Measurements from ENCODE around the gene C1QL2. TPM values are rescaled to one million over a fixed set of nuclear protein-coding genes. Genes with fewer than 3 reads are reported as not detected.

C1QL2 gene
- total RNA-seq (2021; ENCODE audit: unreplicated experiment): not detected
- not detected in 2 replicates for polyA plus RNA-seq (2012)
- not detected for Bru-seq, nascent RNA
- BruChase-seq, experiment 1, labeled RNA remaining after a 6-hour chase: not detected
- BruChase-seq, experiment 2, labeled RNA remaining after a 2-hour chase: not detected
- long read RNA-seq: 0 reads

GRCh38 chr2:119158563-119159347 lies at the start of gene C1QL2:
C1QL2 (minus strand) TSS chr2:119158751; CDS start chr2:119158269, 482 bp downstream.
- no peak within 1 kb of the TSS for H3K4me2 ChIP-seq (ENCODE audit: low read length)
- H3K4me1 ChIP-seq (ENCODE audit: control insufficient read depth in 1 of 2, insufficient read depth in 2 of 2, low read length in 2 of 2): no peaks in the 10 kb centered on the region
- intact Hi-C loops (cut with micrococcal nuclease): no loop called here
- no peaks in the 10 kb centered on the region for H3K79me2 ChIP-seq (ENCODE audit: insufficient read depth, low read length)
- no peak for ATAC-seq
- no peaks in the 10 kb centered on the region for H4K20me1 ChIP-seq (ENCODE audit: insufficient read depth)
- TF ChIP-seq EZH2phosphoT487 (IDR thresholded peaks at IDR 0.05; ENCODE audit: borderline replicate concordance) (no peak), RAD21 (IDR thresholded peaks at IDR 0.05; ENCODE audit: low read depth) (no peak), EGR1 (IDR thresholded peaks at IDR 0.05; ENCODE audit: low read depth) (no peak), CBX3 (IDR thresholded peaks at IDR 0.05; ENCODE audit: low read depth) (no peak), TCF7L2 (IDR thresholded peaks at IDR 0.05; ENCODE audit: borderline replicate concordance, extremely low read depth, insufficient read depth, insufficient read length) (no peak), JUND (IDR thresholded peaks at IDR 0.05) (no peak), ZNF274 (IDR thresholded peaks at IDR 0.05; ENCODE audit: low read depth, low read length) (no peak)
- CTCF ChIA-PET: no interaction called here
- BruUV-seq (replicated peaks): no TSS peak
- no peak within 1 kb of the TSS for H2AFZ ChIP-seq (ENCODE audit: low read depth, low read length, poor library complexity, severe bottlenecking)
- H3K27ac ChIP-seq (ENCODE audit: low read depth, low read length): no peak within 1 kb of the TSS
- H3K9me3 ChIP-seq (ENCODE audit: control insufficient read depth in 1 of 2, insufficient read depth in 1 of 2, low read depth in 1 of 2, low read length in 2 of 2): no peaks in the 10 kb centered on the region
- H3K9ac ChIP-seq (ENCODE audit: low read length): no peak within 1 kb of the TSS
- POLR2A ChIA-PET: no interaction called here
- H3K4me3 ChIP-seq (replicated peaks in 1 of 2; ENCODE audit: low read depth in 1 of 2, low read length in 2 of 2): no peak within 1 kb of the TSS
- RAD21 ChIA-PET (ENCODE audit: low non-redundant PET in 1 of 2, low total read pairs in 2 of 2, uncharacterized antibody in 2 of 2, unreplicated experiment in 2 of 2): no interaction called here
- no peak for DNase-seq (ENCODE audit: low read depth, low spot score)
- H3K36me3 ChIP-seq (ENCODE audit: control insufficient read depth in 1 of 2, insufficient read depth in 2 of 2, low read length in 2 of 2): no peaks in the 10 kb centered on the region
- H3K9me2 ChIP-seq (ENCODE audit: insufficient read depth): no peaks in the 10 kb centered on the region
- H3K27me3 ChIP-seq (ENCODE audit: insufficient read depth, low read length): peaks cover 24% of the 10 kb centered on the region

GRCh38 chr2:119207447-119207846 lies 48.9 kb upstream of the C1QL2 start:
- POLR2A ChIA-PET: no interaction called here
- H3K4me1 ChIP-seq (ENCODE audit: control insufficient read depth in 1 of 2, insufficient read depth in 2 of 2, low read length in 2 of 2): peaks cover 12% of the 10 kb centered on the region in 2 experiments
- peaks cover 32% of the 10 kb centered on the region for H3K27me3 ChIP-seq (ENCODE audit: insufficient read depth, low read length)
- no peaks in the 10 kb centered on the region for H3K36me3 ChIP-seq (ENCODE audit: control insufficient read depth in 1 of 2, insufficient read depth in 2 of 2, low read length in 2 of 2)
- no peaks in the 10 kb centered on the region for H3K79me2 ChIP-seq (ENCODE audit: insufficient read depth, low read length)
- no peaks in the 10 kb centered on the region for H4K20me1 ChIP-seq (ENCODE audit: insufficient read depth)
- RAD21 ChIA-PET (ENCODE audit: low non-redundant PET in 1 of 2, low total read pairs in 2 of 2, uncharacterized antibody in 2 of 2, unreplicated experiment in 2 of 2): no interaction called here
- no peak overlapping the region for H3K4me2 ChIP-seq (ENCODE audit: low read length)
- H2AFZ ChIP-seq (ENCODE audit: low read depth, low read length, poor library complexity, severe bottlenecking): no peak overlapping the region
- H3K9me2 ChIP-seq (ENCODE audit: insufficient read depth): no peaks in the 10 kb centered on the region
- no TSS peak for BruUV-seq (replicated peaks)
- DNase-seq (ENCODE audit: low read depth, low spot score) (no peak), ATAC-seq (no peak)
- no peaks in the 10 kb centered on the region for H3K9me3 ChIP-seq (ENCODE audit: control insufficient read depth in 1 of 2, insufficient read depth in 1 of 2, low read depth in 1 of 2, low read length in 2 of 2)
- H3K9ac ChIP-seq (ENCODE audit: low read length): no peak overlapping the region
- no peak for TF ChIP-seq MAX (IDR thresholded peaks at IDR 0.05)
- TF ChIP-seq FOSL1 (IDR thresholded peaks at IDR 0.05; ENCODE audit: low read depth): no peak
- TF ChIP-seq CBX3 (IDR thresholded peaks at IDR 0.05; ENCODE audit: low read depth): no peak
- no peak for TF ChIP-seq SRF (IDR thresholded peaks at IDR 0.05; ENCODE audit: low read depth)
- TF ChIP-seq JUND (IDR thresholded peaks at IDR 0.05): no peak
- no peak for TF ChIP-seq POLR2A (IDR thresholded peaks at IDR 0.05; ENCODE audit: borderline replicate concordance, extremely low read depth, insufficient read depth, insufficient read length)
- no peak for TF ChIP-seq TCF7L2 (IDR thresholded peaks at IDR 0.05; ENCODE audit: borderline replicate concordance, extremely low read depth, insufficient read depth, insufficient read length)
- no peak overlapping the region for H3K4me3 ChIP-seq (replicated peaks in 1 of 2; ENCODE audit: low read depth in 1 of 2, low read length in 2 of 2)
- intact Hi-C loops (cut with micrococcal nuclease): no loop called here
- CTCF ChIA-PET: no interaction called here
- H3K27ac ChIP-seq (ENCODE audit: low read depth, low read length): no peak overlapping the region
